GM12891 (cell line): ENCODE results near the gene FPR2.

Source experiments
- POLR2A ChIP-seq: IDR thresholded peaks from 2 replicates; pipeline ENCODE4 v1.6.1; 2011; ENCODE audit warnings: low read depth, low read length, control low read depth
- POLR2AphosphoS5 ChIP-seq: IDR thresholded peaks from 2 replicates; pipeline ENCODE4 v1.6.1; 2011; ENCODE audit warnings: low read depth, low read length, control low read depth

GRCh38 chr19:51788029-51788428 lies 27.0 kb downstream of the FPR2 start:
- TF ChIP-seq POLR2AphosphoS5 (no peak), POLR2A (no peak)
